B cell (primary cell): Measurements from ENCODE around the gene TRIM60. TPM values are rescaled to one million over a fixed set of nuclear protein-coding genes. Genes with fewer than 3 reads are reported as not detected.

ENCODE experiments used
- ATAC-seq: fragments of 200-7000 bp; cut with Tn5 transposase; one replicate; pipeline ENCODE4 v1.10.0; 2021; ENCODE audit warnings: low read depth, mild to moderate bottlenecking, moderate number of reproducible peaks, moderate library complexity
- CTCF ChIA-PET: fragments of 350-600 bp; sonication (Branson Sonifier 250); formaldehyde crosslinking; loops from one replicate; lab custom pipeline; 2021; ENCODE audit warnings: antibody characterized with exemption, inconsistent platforms; lab: Charles Lee
- POLR2A ChIA-PET: fragments of 350-600 bp; sonication (Branson Sonifier 250); formaldehyde crosslinking; loops from one replicate; lab custom pipeline; 2021; ENCODE audit warnings: antibody characterized with exemption; lab: Charles Lee
- DNase-seq: peaks from one replicate; pipeline ENCODE4 v3.0.0; 2013
- H2AFZ ChIP-seq: 2 replicates; pipeline ENCODE4 v1.6.1; 2012; ENCODE audit warnings: mild to moderate bottlenecking, low read depth, low read length; ENCODE audit not compliant: insufficient read depth, poor library complexity, severe bottlenecking
- H3K27ac ChIP-seq, 2 donors: 1 replicate in 1 of 2; 2 replicates in 1 of 2; pipeline ENCODE4 v1.5.1; 2012 to 2013; ENCODE audit warnings: low read length in 2 of 2, mild to moderate bottlenecking in 2 of 2, moderate library complexity in 1 of 2
- H3K27me3 ChIP-seq, 4 experiments: fragments of 200-600 bp in 1 of 4; sonication (generic) in 1 of 4; replicated peaks in 1 of 4; 1 replicate in 2 of 4; 2 replicates in 2 of 4; pipeline versions ENCODE4 v1.6.1 to v1.7.0; 2013 to 2016; ENCODE audit warnings: low read length in 3 of 4, mild to moderate bottlenecking in 2 of 4, mixed read lengths in 1 of 4, moderate library complexity in 1 of 4; ENCODE audit not compliant: insufficient read depth in 4 of 4, control insufficient read depth in 3 of 4; ENCODE audit errors: control extremely low read depth in 1 of 4
- H3K36me3 ChIP-seq, 2 experiments: replicated peaks in 1 of 2; 1 replicate in 1 of 2; 2 replicates in 1 of 2; pipeline versions ENCODE4 v1.6.1 to v1.7.1; 2013; ENCODE audit warnings: low read length in 1 of 2; ENCODE audit not compliant: insufficient read depth in 2 of 2, control insufficient read depth in 1 of 2; ENCODE audit errors: control extremely low read depth in 1 of 2, extremely low read depth in 1 of 2
- H3K4me1 ChIP-seq, 2 donors: fragments of 200-600 bp in 1 of 2; sonication (generic) in 1 of 2; 1 replicate in 1 of 2; 2 replicates in 1 of 2; pipeline versions ENCODE4 v1.5.1 to v1.6.1; 2013 to 2017; ENCODE audit warnings: low read length in 2 of 2; ENCODE audit not compliant: control insufficient read depth in 2 of 2, insufficient read depth in 2 of 2
- H3K4me2 ChIP-seq: replicated peaks from 2 replicates; pipeline ENCODE3; 2012; ENCODE audit warnings: mild to moderate bottlenecking, low read depth, low read length; ENCODE audit not compliant: poor library complexity, severe bottlenecking
- H3K4me3 ChIP-seq, 5 experiments: fragments of 200-600 bp in 1 of 5; sonication (generic) in 1 of 5; 1 replicate in 3 of 5; 2 replicates in 2 of 5; pipeline versions ENCODE4 v1.5.1 to v1.7.0; 2011 to 2016; ENCODE audit warnings: low read length in 4 of 5, mild to moderate bottlenecking in 4 of 5, low read depth in 2 of 5, control low read depth in 1 of 5, moderate library complexity in 1 of 5; ENCODE audit not compliant: insufficient read depth in 1 of 5; ENCODE audit errors: control extremely low read depth in 1 of 5, extremely low read depth in 1 of 5
- H3K79me2 ChIP-seq: fragments of 200-600 bp; sonication (generic); one replicate; pipeline ENCODE4 v1.6.0; 2016; ENCODE audit warnings: low read length; ENCODE audit not compliant: control insufficient read depth, insufficient read depth
- H3K9ac ChIP-seq: fragments of 200-600 bp; sonication (generic); 2 replicates; pipeline ENCODE4 v1.6.1; 2017; ENCODE audit warnings: mild to moderate bottlenecking, low read length, moderate library complexity
- H3K9me3 ChIP-seq, 3 donors: one replicate each; pipeline versions ENCODE4 v1.6.1 to v1.7.1; 2013; ENCODE audit warnings: low read length in 2 of 3; ENCODE audit not compliant: control insufficient read depth in 2 of 3, insufficient read depth in 1 of 3; ENCODE audit errors: control extremely low read depth in 1 of 3
- H4K20me1 ChIP-seq: 2 replicates; pipeline ENCODE4 v1.6.0; 2012; ENCODE audit warnings: mild to moderate bottlenecking, low read length; ENCODE audit not compliant: insufficient read depth, control insufficient read depth, poor library complexity, severe bottlenecking
- H3K27ac Mint-ChIP-seq: one replicate; pipeline ENCODE4 v1.8.0; 2021; ENCODE audit warnings: mixed read lengths
- H3K27me3 Mint-ChIP-seq: one replicate; pipeline ENCODE4 v1.8.0; 2021; ENCODE audit warnings: mixed read lengths
- H3K4me1 Mint-ChIP-seq: one replicate; pipeline ENCODE4 v1.8.0; 2021; ENCODE audit warnings: mixed read lengths
- H3K4me3 Mint-ChIP-seq: one replicate; pipeline ENCODE4 v1.8.0; 2021; ENCODE audit warnings: mixed read lengths
- H3K9me3 Mint-ChIP-seq: one replicate; pipeline ENCODE4 v1.8.0; 2022; ENCODE audit warnings: mixed read lengths; ENCODE audit not compliant: insufficient read depth
- CTCF ChIP-seq: fragments of 200-600 bp; IDR thresholded peaks from one replicate; pipeline ENCODE4 v1.8.0; 2022; ENCODE audit warnings: antibody characterized with exemption, mild to moderate bottlenecking
- EZH2 ChIP-seq: IDR thresholded peaks from 2 replicates; pipeline ENCODE4 v1.6.1; 2012; ENCODE audit warnings: borderline replicate concordance, low read depth, mild to moderate bottlenecking, moderate library complexity, low read length; ENCODE audit not compliant: insufficient read depth, poor library complexity, severe bottlenecking
- WGBS: methylation state at CpG from one replicate; pipeline ENCODE4 v1.1.5; 2013; ENCODE audit warnings: missing lambda C conversion rate; ENCODE audit not compliant: insufficient coverage; 5-methylcytosine and 5-hydroxymethylcytosine counted together
- intact Hi-C: fragments of 100-400 bp; cut with micrococcal nuclease; formaldehyde crosslinking; loops from one replicate; pipeline ENCODE4 v1.10.0; 2022
- polyA plus RNA-seq: library from polyadenylated mRNA; depleted of rRNA; stranded (reverse); fragments of >200 nt; gene quantifications from 2 replicates; pipeline ENCODE4 v1.2.3, GENCODE V29; 2012
- total RNA-seq, 2 donors: library from RNA; stranded (reverse); fragments of 120-200 nt in 1 of 2; gene quantifications; 1 replicate in 1 of 2; 2 replicates in 1 of 2; pipeline versions ENCODE4 v1.2.3 to v1.2.4, GENCODE V29; 2013 to 2022

Gene TRIM60
- total and polyA plus RNA-seq, 2 donors (not counting 1 experiment from before 2014, with no cell fraction given) = not detected

DNA sequence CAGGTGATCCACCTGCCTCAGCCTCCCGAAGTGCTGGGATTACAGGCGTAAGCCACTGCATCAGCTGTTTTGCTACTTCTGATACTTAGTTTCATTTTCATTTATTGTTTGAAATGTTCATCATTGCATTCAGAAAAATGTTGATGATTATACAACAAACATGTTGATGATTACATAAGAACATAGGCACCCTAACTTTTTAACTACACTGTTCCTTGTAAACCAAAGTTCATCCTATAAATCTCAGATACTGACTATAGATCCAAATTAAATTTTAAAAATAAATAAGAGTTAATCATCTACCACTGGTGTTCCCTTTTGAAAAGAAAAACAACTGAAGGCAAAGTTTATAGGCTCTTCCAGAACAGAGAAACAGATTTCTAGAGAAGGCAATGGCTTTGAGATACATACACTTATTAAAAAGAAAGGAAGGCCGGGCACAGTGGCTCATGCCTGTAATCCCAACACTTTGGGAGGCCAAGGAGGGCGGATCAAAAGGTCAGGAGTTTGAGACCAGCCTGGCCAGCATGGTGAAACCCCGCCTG is 45.3 kb downstream of the TRIM60 start:
- no peak overlapping the region for H3K4me3 ChIP-seq
- H3K36me3 ChIP-seq = peaks cover 2 to 22% of the 10 kb centered on the region in 2 experiments
- H3K9ac ChIP-seq = no peak overlapping the region
- no peaks in the 10 kb centered on the region for H3K27me3 ChIP-seq
- ATAC-seq (no peak), DNase-seq (no peak)
- H4K20me1 ChIP-seq = no peaks in the 10 kb centered on the region
- ChIA-PET POLR2A (no interaction called here), CTCF (no interaction called here)
- no peaks in the 10 kb centered on the region for H3K4me1 ChIP-seq
- no peak overlapping the region for H2AFZ ChIP-seq
- no peaks in the 10 kb centered on the region for H3K9me3 ChIP-seq
- Mint-ChIP-seq H3K27ac (no peak overlapping the region), H3K4me1 (no peaks in the 10 kb centered on the region), H3K9me3 (no peaks in the 10 kb centered on the region), H3K27me3 (no peaks in the 10 kb centered on the region), H3K4me3 (no peak overlapping the region)
- intact Hi-C loops = no loop called here
- TF ChIP-seq EZH2 = no peak
- no peak for TF ChIP-seq CTCF
- 100% methylated on average over 2 of the region's 5 CpGs for WGBS
- no peak overlapping the region for H3K4me2 ChIP-seq
- H3K27ac ChIP-seq = no peak overlapping the region
- no peaks in the 10 kb centered on the region for H3K79me2 ChIP-seq

- DNase-seq = no peak
These were observed 47.7 kb downstream of the TRIM60 start for GRCh38 chr4:165079476-165079875.

More at GRCh38 chr4:165079476-165079875, 47.7 kb downstream of the TRIM60 start:
- H3K4me3 Mint-ChIP-seq = no peak overlapping the region
- Histone ChIP-seq H3K27ac (no peak overlapping the region), H3K4me3 (no peak overlapping the region), H3K4me2 (no peak overlapping the region), H3K27me3 (no peaks in the 10 kb centered on the region), H4K20me1 (no peaks in the 10 kb centered on the region), H3K9me3 (no peaks in the 10 kb centered on the region), H2AFZ (no peak overlapping the region), H3K36me3 (peaks cover 2 to 22% of the 10 kb centered on the region in 2 experiments), H3K9ac (no peak overlapping the region), H3K4me1 (no peaks in the 10 kb centered on the region), H3K79me2 (no peaks in the 10 kb centered on the region)
- no peak for TF ChIP-seq EZH2
- TF ChIP-seq CTCF = no peak
- no peaks in the 10 kb centered on the region for H3K9me3 Mint-ChIP-seq
- intact Hi-C loops = no loop called here
- no peaks in the 10 kb centered on the region for H3K4me1 Mint-ChIP-seq
- 17% methylated on average over 3 of the region's 6 CpGs for WGBS
- ChIA-PET CTCF (no interaction called here), POLR2A (no interaction called here)
- no peak overlapping the region for H3K27ac Mint-ChIP-seq
- H3K27me3 Mint-ChIP-seq = no peaks in the 10 kb centered on the region
- no peak for ATAC-seq
